HG02642 (cell line): ENCODE results near the gene CMTM2.
"Not testable (repeated sequence)": the region's sequence is repeated elsewhere in the genome, so short reads cannot be mapped to it uniquely, and the experiment has no call there.

Source experiments
- ATAC-seq: cut with Tn5 transposase; IDR thresholded peaks from one replicate; pipeline ENCODE4 v1.9.1; 2021; ENCODE audit warnings: mild to moderate bottlenecking; ENCODE audit not compliant: unreplicated experiment, poor library complexity

The CMTM2 gene

GRCh38 chr16:66580605-66581209 lies 1.4 kb downstream of the CMTM2 start:
- no peak for ATAC-seq

DNA sequence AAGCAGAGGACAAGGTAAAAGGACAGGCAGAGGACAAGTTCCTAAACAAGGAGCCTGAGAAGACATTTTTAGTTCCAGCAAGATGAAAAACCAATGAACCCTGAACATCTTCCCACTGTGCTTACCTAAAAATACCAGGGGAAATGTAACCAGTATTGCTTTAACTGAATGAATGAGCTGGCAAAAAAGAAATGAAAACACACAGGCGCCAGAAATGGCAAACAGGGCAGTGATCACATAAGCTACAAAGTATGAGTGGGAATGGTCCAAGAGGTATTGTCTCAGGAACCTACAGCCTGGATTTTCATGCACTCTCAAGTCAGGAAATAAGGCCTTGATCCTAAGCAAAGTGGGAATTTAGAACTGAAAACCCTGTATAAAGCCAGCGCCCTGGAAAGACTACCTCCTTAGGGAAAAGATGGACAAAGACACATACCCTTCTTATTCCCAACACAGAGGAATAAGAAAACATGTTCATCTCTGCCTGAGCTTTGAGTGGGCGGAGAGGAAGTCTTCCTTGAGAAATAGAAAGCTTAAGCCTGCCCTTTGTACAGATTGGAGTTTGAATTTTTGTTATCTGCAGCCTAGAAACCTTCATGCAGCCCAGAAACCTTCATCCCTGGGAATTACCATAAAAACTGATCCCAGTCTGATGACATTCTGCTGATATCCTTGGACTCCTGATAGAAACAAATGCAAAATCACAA lies 2.1 kb downstream of the CMTM2 start:
- no peak for ATAC-seq

DNA sequence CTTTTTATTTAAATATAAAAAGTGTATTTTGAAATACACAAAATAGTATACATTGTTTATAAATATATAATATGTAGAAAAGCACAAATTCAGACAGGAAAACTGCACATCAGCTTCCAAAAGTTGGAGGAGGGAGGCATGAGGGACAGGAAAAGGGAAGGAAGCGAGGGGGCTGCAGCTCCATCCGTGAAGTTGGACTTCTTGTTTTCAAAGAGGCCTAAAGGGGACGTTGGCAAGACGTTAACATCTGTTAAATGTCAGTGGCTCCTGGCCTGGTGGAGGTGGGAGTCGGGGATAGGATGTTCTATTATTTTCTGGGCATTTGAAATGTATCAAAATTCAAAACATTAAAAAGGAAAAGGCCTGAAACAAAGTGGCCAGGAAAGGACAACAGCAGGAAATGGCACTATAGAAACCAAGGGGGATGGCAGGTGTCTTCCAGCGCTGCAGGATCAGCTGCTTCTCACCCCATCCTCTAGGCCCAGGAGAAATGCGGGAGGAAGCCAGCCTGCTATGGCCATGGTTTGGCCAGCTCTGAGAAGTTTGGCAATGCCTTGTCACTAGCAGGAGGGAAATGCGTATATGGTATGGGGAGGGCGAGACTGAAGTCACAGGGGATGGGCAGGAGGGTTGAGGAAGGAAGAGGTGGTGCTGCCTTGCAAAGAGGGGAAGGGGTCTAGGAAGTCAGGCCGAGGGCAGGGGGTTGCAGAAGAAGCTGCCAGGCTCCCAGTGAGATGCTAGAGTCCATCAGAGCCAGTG lies 6.4 kb downstream of the CMTM2 start:
- no peak for ATAC-seq

DNA sequence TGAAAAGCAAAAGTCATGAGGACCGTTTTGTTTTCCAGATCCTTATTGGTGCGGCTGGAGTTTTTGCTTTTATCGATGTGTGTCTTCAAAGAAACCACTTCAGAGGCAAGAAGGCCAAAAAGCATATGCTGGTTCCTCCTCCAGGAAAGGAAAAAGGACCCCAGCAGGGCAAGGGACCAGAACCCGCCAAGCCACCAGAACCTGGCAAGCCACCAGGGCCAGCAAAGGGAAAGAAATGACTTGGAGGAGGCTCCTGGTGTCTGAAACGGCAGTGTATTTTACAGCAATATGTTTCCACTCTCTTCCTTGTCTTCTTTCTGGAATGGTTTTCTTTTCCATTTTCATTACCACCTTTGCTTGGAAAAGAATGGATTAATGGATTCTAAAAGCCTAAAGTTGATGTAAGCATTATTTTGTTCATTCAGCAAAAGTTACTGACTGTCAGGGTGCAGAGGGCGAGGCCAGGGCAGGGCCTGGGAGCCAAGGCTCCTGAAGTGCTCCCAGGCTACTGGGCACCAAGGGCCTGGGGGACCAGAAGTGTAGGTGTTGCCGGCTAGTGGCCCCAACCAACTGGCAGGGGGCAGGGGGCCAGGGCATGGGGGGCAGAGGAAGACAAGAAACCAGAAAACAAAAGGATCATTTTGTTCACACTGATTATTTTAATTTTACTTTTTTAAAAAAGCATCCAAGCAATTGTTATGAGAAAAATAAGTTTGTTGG lies 8.8 kb downstream of the CMTM2 start:
- no peak for ATAC-seq

- ATAC-seq: no peak
Observed at GRCh38 chr16:66588981-66589713, 9.9 kb downstream of the CMTM2 start.

DNA sequence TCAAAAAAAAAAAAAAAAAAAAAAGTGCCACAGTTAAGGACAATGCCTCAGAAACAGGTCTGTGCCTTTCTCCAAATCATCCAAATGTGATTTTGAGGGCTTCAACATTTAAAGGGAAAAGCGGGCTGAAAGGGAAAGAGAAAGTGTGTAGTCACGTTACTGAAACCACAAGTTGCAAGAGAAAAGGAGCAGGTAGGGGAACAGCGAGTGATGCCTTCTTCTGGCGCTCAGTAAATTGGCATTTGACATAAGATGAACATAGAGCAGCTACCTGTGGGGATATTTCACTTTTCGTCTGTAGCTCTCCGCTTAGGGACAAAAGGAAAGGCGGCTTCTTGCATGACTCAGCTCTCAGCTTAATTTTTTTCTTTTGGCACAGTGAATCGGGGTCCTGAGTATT lies 11.1 kb downstream of the CMTM2 start:
- no peak for ATAC-seq

GRCh38 chr16:66591018-66591417 lies 11.8 kb downstream of the CMTM2 start:
- ATAC-seq: no peak

- no peak for ATAC-seq
Observed at GRCh38 chr16:66592241-66592640, 13.0 kb downstream of the CMTM2 start.

DNA sequence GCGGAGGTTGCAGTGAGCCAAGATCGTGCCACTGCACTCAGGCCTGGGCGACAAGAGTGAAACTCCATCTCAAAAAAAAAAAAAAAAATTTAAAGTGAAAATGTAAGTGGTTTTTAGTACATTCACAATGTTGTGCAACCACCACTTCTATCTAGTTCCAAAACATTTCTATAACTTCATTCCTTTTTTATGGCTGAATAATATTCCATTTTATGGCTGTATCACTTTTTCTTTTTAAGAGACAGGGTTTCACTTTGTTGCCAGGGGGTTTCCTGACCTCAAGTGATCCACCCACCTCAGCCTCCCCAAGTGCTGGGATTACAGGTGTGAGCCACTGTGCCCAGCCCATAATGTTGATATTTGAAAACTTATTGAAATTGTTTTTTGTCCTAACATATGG lies 13.6 kb downstream of the CMTM2 start:
- no peak for ATAC-seq

- ATAC-seq: no peak
Observed at GRCh38 chr16:66594739-66595138, 15.5 kb downstream of the CMTM2 start.

DNA sequence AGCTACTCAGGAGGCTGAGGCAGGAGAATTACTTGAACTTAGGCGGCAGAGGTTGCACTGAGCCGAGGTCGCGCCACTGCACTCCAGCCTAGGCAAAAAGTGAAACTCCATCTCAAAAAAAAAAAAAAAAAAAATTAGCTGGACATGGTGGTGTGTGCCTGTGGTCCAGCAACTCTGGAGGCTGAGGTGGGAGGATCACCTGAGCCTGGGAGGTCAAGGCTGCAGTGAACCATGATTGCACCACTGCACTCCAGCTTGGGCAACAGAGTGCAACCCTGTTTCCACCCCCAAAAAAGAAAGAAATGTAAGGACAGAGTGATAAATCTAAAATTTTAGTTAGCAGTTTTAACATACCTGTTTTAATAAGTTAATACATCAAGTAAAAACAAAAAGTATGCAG lies 17.3 kb downstream of the CMTM2 start:
- not testable (repeated sequence) for ATAC-seq

DNA sequence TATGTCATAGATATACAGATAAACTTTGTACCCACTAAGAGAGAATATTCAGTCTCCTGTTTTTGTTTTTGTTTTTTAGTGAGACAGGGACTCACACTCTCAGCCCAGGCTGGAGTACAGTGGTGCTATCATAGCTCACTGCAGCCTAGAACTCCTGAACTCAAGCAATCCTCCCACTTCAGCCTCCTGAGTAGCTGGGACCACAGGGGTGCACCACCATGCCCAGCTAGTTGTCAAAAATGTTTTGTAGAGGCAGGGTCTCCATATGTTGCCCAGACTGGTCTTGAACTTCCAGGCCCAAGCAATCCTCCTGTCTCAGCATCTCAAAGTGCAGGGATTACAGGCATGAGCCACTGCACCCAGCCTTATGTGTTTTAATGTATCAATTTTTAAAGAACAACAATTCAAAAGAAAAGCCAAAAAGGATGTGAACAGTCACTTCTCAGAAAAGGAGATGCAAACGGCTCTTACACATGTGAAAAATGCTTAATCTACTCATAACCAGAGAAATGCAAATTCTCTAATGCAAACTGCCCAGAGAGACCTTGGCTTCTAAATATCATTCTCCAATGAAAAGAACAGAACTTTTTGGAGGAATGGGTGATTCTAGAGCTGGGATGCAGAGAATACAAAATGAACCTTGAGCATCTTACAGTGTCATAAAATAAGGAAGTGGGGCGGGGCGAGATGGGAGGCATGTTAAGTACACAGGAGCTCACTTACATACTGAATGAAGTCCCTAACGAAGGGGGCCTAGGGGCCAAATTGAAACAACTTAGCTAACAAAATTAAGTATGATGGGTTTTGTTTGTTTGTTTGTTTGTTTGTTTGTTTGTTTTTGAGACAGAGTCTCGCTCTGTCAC lies 18.0 kb downstream of the CMTM2 start:
- ATAC-seq: no peak

GRCh38 chr16:66598111-66598510 lies 18.8 kb downstream of the CMTM2 start:
- ATAC-seq: no peak

DNA sequence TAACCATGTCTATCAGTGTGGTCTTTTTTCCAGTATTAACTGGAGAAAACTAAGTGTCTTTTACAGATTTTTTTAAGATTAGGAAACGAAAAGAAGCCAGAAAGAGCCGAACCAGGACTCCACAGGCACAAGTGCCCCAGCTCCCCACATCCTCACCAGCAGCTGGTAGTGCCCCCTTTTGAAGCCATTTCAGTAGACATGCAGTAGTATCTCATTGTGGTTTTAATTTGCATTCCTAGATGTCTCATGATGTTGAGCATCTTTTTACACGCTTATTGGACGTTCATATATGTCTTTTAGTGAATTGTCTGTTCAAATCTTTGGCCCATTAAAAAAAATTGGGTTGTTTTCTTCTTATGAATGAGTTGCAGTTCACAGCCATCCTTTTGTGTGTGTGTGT lies 20.5 kb downstream of the CMTM2 start:
- ATAC-seq: no peak

DNA sequence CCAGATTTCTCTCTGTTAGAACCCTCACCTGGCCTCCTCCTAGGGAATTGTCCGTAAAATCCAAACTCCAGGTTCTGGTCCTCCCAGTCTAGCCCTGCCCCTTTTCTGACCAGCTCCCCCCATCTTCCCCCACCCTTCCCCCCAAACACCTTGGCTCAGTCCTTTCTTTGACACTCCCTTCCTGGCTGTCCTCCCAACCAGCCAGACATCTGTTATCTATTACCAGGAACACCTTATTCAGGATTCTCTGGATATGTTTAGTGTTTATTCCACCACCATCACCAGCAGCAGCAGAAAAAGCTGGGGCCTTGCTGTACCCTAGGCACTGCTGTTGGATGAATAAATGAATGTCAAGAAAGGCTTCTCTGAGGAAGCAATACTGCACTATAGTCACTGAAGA lies 21.2 kb downstream of the CMTM2 start:
- no peak for ATAC-seq

GRCh38 chr16:66601471-66601870 lies 22.2 kb downstream of the CMTM2 start:
- ATAC-seq: no peak

DNA sequence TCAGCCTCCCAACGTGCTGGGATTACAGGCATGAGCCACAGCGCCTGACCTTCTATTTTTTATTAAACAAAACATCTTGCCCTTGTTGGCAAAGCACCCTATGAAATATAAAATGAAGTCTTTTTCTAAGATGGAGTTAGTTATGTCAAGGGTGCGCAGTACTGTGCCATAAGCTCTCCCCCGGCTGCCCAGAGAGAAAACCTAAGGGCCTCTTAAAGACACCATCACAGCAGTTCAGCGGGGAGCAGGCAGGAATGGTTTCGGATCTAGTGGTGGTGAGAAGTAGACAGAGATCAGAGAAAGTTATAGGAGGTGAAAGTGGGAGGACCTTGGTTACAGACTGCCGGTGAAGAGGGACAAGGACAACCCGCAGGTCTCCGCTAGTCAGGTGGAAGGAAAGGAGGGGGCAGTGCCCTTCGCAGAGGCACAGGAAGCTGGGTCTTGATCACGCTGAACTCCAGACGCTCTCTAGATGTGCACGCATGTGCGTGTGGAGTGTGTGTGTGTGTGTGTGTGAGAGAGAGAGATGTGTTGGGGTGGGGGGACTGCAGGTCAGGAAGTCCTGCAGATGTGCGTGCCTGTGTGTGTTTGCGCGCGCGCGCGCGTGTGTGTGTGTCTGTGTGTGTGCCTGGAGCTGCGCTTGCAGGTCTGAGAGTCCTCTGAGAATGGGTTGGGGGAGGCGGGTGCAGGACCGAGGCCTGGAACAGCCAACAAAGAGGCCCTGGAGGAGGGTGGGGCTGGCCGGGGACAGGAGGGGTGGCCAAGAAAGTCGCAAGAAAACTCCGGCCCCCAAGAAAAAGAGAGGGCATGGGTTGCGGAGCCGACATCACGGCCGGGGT lies 24.5 kb downstream of the CMTM2 start:
- ATAC-seq: no peak

- peak; percentile 56 for ATAC-seq
Observed at GRCh38 chr16:66604376-66605176, 25.3 kb downstream of the CMTM2 start, which contains the start of gene CMTM3. CMTM3 (plus strand) TSS chr16:66604704; CDS start chr16:66604806, 102 bp downstream.
